ENCODE measurements around the gene AGTPBP1. TPM values are rescaled to one million over a fixed set of nuclear protein-coding genes. Genes with fewer than 3 reads are reported as not detected.
A peak's percentile ranks its signal among the peaks of the same experiment; 100 is the strongest.
"Not testable (repeated sequence)": the region's sequence is repeated elsewhere in the genome, so short reads cannot be mapped to it uniquely, and the experiment has no call there.

Gene AGTPBP1
- polyA plus RNA-seq, 3 donors: 22.8 to 27.7 (median 26.1) TPM

DNA sequence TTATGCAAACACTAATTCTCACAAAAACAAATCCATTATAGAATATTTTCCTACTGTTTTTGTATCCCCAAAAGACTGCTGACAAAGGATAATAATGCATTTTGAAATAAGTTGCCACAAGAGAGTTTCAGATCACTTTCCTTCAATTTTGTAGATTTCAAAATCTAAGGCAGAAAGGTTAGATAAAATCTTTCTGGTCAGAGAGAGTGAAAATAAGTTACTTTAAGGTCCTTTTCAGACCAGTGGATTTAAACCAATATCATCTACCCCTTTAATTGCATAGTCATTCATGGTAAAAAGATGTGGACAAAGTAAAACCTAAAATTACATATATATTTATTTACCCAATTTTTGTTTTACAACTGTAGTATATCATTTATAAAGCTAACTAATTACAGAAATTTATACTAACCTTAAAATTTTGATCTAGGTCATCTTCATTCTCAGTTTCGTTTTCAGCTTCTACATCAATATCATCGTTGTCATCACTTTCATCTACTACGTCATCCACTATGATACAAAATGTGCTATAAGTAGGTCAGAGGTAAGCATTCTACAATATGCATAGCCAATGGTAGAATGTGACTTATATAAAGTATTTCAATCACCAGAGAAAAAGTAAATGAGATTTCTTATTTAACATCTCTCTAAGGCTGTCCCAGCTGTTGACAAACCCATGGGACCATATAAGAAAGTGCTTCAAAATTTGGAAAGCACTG is 95.7 kb downstream of the AGTPBP1 start:
- DNase-seq: no peak

- no peak for DNase-seq
Measured at GRCh38 chr9:85640425-85640824, 101.3 kb downstream of the AGTPBP1 start.

DNA sequence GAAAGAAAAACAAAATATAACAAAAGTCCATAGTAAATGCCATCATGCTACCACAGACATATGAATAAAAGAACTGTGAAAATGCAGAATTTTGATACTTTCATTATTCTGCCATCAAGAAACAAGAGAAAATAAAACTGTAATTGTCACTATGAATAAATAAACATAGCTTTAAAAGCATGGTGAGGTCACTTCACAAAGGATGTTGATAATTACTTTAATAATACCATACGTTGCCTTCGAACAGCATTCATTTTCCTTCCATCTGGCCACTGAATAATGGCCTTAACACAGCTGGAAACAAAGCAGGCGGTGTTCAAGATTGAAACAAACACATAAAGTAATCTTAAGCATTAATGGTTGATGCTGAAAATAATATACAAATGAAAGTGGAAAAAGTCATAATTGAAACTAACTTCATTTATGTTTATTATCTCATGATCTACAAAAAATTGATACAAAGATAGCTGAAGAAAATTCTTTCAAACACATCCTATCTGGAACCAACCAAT is 102.0 kb downstream of the AGTPBP1 start:
- DNase-seq: no peak

DNA sequence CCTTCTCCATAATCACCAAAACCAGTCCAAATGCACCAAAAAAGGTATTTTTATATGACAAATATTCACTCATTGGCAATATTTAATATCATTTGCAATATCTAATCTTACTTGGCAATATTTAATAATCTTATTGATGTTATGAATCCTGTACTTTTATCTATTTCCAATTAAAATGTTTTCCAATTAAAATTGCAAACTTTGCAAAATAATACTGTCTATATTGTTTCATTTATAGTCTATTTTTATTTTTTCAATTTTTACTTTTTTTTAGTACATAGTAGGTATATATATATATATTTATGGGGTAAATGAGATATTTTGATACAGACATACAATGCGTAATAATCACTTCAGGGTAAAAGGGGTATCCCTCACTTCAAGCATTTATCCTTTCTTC is 109.9 kb downstream of the AGTPBP1 start:
- DNase-seq: no peak

DNA sequence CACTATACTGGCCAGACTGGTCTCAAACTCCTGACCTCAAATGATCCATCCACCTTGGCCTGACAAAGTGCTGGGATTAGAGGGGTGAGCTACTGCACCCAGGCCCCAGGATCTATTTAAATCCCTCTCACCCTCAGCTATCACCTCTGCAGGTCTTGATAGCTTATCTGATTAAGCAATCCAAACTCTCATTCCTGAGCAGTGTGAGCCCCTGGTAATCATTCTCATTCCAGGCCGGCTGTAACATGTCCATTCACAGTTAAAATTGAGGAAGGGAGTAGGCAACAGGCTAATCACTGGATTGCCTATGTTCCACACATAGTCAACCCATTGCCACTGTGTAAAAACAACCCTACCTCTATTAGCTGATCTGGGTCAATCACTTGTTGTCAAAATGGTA is 111.1 kb downstream of the AGTPBP1 start:
- DNase-seq: no peak

DNA sequence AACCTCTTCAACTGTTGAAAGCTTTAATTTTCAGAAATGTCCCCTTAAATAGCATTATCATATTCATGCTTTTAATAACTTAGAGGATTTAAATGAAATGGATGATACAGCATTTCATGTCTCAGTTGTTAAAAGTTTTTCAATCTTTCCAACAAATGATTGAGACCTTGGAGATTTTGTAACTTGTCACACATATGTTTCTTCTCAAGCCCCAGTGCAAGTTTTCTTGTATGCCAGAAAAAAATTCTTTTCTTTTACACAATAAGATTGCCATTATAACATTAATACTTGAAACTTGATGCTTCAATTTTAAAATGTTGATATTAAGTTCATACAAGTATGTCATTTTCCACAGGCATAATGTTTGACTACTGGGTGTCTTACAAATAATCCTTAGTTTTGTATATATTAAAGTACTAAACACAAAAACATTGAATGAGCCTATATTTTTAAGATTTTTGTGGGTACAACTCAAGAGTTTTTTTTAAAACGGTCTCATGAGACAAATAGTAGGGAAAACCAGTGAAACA is 124.5 kb downstream of the AGTPBP1 start:
- DNase-seq: no peak

DNA sequence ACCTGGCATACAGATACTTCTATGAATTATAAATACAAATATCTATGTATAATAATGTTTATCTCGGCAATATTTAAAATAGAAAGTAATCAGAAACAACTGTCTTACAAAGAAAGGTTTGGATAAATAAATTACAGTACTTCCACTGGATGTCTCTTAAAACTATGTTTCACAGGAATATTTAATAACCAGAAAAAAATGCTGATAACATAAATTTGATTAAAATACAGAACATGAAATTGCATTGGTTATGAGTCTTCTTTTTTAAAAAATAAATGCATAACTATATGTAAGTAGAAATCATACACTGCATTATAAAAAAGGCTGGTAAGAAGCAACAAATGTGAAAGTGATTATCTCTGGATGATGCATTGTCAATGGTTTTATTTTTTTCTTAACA is 126.0 kb downstream of the AGTPBP1 start:
- DNase-seq: no peak

- DNase-seq: peak; percentile 85
Measured at GRCh38 chr9:85610074-85610860, 131.5 kb downstream of the AGTPBP1 start.

- no peak for DNase-seq
Measured at GRCh38 chr9:85605905-85606304, 135.8 kb downstream of the AGTPBP1 start.

DNA sequence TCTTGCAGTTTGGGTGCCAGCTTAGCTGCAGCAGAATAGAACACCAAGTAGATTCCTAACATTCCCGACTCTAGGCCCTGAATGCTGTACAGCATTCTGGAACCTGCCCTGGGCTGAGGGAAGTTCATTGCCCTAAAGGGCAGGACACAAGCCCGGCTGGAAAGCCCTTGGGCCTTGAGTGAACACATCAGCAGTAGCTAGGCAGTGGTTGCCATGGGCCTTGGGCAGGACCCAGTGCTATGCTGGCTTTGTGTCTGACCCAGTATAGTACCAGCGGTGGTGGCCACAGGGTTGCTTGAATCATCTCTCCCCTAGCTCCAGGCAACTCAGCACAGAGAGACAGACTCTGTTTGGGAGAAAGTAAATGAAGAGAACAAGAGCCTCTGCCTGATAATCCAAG is 137.8 kb downstream of the AGTPBP1 start:
- no peak for DNase-seq

DNA sequence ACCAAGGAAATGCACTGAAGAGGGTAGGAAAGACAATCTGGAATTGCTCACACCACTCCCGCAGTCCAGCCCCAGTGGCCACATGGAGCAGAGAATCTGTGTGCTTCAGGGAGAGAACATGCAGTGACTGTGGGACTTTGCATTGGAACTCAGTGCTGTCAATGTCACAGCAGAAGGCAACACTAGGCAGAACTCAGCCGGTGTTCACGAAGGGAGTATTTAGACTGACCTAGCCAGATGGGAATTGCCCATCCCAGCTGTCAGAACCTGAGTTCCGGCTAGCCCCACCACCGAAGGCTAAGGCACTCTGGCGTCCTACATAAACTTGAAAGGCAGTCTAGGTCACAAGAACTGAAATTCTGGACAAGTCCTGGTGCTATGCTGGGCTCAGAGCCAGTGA is 139.0 kb downstream of the AGTPBP1 start:
- no peak for DNase-seq

- DNase-seq: no peak
Measured at GRCh38 chr9:85600675-85601263, 141.0 kb downstream of the AGTPBP1 start.

DNA sequence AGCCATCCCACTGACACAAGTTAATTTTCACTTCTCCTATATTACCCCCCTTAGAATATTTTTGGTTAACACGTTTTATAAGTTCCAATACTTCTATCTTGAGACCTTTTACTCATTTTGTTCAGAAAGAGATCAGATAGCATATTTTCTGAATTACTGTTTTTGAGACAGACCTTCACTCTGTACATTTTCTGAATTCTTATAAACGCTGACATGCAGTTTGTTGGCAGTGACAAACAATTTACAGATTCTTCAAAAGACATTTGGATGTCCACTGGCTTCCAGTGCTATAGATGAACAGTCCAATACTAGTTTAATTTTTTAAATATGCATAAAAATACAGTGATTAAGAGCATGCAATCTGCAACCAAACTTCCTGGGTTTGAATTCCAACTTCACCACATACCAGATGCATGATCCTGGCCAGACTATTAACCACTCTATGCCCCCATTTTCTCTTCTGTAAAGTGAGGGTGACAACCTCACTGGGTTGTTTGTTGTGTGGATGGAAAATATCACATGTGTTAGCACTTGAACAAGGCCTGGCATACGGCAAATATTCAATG is 142.1 kb downstream of the AGTPBP1 start:
- DNase-seq: no peak

- DNase-seq: no peak
Measured at GRCh38 chr9:85594316-85594715, 147.4 kb downstream of the AGTPBP1 start.

- DNase-seq: no peak
Measured at GRCh38 chr9:85586684-85587083, 155.1 kb downstream of the AGTPBP1 start.

- no peak for DNase-seq
Measured at GRCh38 chr9:85577353-85577952, 164.3 kb downstream of the AGTPBP1 start.

DNA sequence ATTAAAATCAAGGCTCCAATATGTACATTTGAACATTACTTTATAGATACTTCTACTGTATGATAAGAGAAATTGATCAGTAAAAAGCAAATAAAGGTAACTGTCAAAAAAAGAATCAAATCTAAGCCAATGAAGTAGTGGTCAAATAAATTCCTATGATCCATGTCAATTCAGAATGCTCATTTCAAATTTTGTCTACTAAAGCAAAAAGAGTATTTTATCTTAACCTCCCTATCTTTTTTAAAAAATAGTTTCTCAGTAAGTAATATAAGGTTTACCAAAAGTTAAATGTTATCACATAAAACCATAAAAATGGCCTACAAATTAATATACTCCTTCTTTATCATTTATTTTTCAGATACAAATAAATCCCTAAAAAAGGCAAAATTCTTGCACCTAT is 165.9 kb downstream of the AGTPBP1 start:
- DNase-seq: no peak

DNA sequence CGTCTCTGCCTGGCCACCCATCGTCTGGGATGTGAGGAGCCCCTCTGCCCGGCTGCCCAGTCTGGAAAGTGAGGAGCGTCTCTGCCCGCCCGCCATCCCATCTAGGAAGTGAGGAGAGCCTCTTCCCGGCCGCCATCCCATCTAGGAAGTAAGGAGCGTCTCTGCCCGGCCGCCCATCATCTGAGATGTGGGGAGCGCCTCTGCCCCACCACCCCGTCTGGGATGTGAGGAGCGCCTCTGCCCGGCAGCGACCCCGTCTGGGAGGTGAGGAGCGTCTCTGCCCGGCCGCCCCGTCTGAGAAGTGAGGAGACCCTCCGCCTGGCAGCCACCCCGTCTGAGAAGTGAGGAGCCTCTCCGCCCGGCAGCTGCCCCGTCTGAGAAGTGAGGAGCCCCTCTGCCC is 168.2 kb downstream of the AGTPBP1 start:
- not testable (repeated sequence) for DNase-seq

- not testable (repeated sequence) for DNase-seq
Measured at GRCh38 chr9:85572917-85573316, 168.8 kb downstream of the AGTPBP1 start.

DNA sequence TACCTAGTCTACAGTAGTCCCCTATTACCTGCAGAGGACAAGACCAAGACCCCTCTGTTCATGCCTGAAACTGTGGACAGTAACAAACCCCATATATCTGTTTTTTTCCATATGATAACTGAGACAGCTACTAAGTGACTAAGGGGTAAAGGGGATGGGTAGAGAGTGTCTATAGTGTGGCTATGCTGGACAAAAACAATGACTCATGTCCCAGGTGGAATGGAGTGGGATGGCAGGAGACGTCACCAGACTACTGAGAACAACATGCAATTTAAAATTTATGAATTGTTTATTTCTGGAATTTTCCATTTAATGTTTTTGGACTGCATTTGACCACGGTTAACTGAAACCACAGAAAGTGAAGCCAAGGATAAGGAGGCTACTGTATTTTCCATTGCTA is 171.8 kb downstream of the AGTPBP1 start:
- DNase-seq: no peak

GRCh38 chr9:85559526-85559925 is 182.2 kb downstream of the AGTPBP1 start:
- no peak for DNase-seq

- no peak for DNase-seq
Measured at GRCh38 chr9:85554349-85554748, 187.4 kb downstream of the AGTPBP1 start.
